ELR (cell line): ENCODE measurements around the gene BDNF.

Experiments used
- DNase-seq: peaks from one replicate; pipeline ENCODE4 v3.0.0-alpha.2; 2015; ENCODE audit warnings: low read depth

Gene BDNF

DNA sequence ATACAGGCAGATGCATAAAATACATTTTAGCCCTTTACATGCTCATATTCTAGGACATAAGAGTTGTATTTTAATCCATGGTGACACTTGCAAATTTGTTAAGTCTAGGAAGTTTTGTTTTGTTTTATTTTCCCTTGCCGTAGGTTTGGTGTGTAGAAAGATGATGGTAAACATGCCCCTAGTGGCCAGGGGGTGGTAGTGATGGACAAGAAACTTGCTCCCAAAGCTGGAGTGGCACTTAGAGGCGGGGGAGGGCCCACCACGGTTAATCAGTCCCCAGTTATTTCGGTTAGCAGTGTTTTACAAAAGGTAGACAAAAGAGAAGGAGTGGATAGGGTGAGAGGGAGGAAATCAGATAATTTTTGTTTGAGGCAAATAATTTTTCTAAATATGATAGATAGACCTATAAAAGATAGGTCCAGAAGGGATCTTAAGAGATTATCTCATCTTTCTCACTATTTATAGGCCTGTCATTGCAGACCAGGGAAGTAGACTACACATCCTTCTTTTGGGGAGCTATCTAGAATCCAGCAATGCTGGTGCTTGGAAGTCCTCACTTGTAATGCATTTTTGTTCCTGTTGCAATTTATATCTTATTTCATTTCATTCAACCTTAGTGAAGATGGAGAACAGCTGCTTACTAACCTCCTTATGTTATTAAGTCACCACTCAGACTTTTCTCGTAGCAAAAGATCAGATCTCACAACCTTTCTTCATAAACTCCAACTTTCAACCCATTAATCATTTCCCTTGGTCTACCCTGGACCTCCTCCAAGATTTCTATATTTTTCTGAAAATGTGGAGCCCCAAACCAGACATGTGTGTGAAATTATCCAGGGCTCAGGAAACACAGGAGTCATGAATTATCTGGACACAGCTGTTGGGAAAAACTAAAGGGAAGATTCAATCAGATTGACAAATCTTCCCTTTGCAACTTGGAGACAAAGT, 5.9 kb upstream of the BDNF start:
- peak; percentile 55 for DNase-seq

GRCh38 chr11:27703481-27703880, 3.2 kb upstream of the BDNF start:
- DNase-seq: peak; percentile 75

- DNase-seq: no peak
Observed at GRCh38 chr11:27702811-27703210, 2.6 kb upstream of the BDNF start.

DNA sequence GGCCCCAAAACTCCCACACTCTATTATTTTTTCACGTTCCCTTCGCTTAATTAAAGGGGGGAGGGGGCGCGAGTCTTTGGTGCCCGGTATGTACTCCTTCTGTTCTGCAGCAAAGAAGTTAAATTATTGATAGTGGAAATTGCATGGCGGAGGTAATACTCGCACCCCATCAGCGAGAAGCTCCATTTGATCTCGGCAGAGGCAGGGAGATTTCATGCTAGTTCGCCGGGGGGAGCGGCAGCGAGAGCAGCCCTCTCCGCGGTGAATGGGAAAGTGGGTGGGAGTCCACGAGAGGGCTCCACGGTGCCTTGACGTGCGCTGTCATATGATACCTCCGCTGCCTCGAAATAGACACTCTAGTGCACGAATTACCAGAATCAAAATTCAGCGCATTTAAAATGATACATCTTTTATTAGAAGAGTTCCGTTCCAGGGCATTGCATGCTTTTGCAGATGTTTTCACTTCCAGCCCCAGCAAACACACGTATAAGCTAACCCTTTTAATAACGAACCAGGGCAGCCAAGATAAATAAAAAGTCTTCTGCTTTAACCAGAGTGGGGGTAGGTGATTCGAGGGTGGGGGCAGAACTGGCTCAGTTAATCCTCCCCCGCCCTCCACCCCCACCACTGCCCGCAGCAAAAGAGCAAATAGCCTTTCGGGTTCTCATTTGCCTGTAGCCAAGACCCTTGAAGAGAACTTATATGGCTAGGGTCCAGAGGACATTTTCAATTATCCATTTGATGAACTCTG, 1.3 kb upstream of the BDNF start:
- DNase-seq: peak; percentile 84

DNA sequence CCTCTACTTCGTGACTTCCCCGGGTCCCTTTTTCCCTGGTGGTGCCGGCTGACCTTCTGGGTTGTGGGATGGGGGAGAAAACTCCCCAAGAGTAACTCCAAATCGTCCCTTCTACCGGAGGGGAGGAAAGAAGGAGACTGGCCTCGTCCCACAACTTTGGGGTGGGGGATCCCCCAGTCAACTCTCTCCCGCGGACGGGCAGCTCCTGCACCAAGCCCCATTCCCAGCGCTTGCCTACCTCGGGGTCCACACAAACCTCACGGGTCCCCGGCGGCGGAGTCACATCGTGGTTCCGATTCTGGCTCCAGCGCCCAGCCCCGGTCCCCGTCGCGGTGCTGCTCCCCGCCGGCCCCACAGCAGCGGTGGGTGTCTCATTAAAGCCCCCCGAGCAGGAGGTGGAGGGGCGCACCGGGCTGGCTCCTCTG, 317 bp downstream of the BDNF start:
- DNase-seq: peak; percentile 28

GRCh38 chr11:27699242-27699925, 871 bp downstream of the BDNF start:
- peak; percentile 64 for DNase-seq

- DNase-seq: peak; percentile 92
Observed at GRCh38 chr11:27698872-27699241, 1.4 kb downstream of the BDNF start.

GRCh38 chr11:27697679-27698275, 2.5 kb downstream of the BDNF start:
- peak; percentile 27 for DNase-seq

DNA sequence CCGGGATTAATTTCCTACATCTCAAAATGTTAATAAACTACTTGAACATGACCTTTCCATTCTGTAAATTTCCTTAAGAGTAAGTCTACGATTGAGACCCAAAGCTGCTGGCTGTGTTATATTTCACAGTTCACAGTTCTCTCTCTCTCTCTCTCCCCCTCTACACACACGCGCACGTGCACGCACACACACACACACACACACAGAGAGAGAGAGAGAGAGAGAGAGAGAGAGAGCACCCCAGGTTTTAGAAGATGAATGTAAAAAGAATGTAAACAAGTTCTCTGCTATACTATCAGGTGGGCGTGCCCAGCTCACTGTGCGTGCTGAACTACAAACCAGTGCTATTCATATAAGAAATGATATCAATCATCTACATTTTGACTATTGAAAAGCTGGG, 3.3 kb downstream of the BDNF start:
- DNase-seq: peak; percentile 80

DNA sequence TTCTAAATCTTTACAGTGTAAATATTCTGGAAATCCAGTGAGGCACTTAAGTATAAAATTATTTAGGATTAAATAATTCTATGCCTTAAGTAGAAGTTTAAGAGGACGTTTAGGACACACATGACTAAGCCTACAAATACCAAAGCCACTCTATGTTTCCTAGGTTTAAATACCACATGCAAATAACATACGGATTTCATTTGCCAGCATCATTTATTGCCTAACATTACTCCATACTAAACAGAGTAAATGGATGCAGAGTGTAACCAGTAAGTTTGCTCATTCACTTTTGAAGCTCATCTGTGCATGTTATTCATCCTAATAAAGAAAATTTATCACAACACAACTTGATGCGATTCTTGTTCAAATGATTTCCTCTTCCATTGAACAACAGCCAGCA, 4.1 kb downstream of the BDNF start:
- DNase-seq: peak; percentile 50

GRCh38 chr11:27694992-27695391, 5.3 kb downstream of the BDNF start:
- DNase-seq: peak; percentile 49

- DNase-seq: no peak
Observed at GRCh38 chr11:27693398-27693797, 6.9 kb downstream of the BDNF start.

GRCh38 chr11:27692781-27693180, 7.5 kb downstream of the BDNF start:
- no peak for DNase-seq

- DNase-seq: no peak
Observed at GRCh38 chr11:27688076-27688475, 12.2 kb downstream of the BDNF start.

DNA sequence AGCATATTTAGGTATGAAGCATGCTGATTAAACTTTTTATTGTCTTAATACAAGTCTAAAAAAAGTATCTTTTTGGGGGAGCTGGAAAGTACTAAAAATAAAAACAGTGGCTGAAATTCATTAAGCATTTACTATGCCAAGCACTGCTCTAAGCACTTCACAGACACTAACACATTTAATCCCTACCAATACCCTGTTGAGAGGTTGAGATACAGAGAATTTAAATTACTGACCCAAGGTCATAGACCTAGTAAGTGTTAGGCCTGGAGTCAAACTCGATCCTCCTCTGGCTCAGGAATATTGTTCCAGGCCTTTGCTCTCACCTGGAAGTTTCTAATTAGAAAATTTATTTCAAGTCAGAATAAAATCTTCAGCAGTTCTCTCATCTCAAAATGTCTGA, 18.6 kb downstream of the BDNF start:
- no peak for DNase-seq

DNA sequence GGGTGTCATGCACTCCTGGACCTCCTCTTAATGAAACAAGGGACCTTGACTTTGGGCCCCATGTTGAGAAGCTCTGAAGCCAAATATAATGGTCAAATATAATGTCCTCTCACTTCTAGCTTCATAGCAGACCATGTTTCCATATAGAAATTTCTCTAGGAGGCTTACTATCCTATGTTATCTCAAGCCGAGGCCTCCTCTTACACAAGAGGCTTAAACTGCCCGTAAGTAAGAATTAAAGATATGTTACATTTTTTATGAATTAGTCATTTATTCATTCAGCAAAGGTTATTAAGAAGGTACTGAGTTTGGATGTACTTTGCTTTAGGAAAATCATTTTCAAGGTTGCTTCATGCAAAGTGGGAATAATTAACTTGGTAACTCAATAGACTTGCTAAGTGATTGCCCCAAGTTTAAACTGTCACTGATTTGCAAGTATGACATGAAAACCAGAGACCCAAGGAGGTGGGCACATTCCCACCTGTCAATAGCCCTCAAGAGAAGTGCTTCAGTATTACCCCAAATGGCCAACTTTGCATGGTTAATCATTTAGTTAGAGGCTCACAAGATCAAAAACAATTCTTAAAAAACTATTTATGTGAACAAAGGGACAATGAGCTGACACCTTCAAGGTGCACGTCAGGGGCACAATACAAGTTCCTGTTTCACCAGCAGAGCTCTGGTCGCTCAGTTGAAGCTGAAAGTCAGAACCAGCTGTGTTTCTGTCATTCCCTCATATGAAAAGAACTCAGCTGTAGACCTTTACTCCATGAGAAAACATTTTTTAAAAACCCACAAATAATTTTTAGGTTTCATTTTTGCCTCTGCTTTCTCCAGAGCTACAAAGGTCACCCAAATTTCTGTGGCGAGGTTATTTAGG, 20.9 kb downstream of the BDNF start:
- DNase-seq: peak; percentile 29

DNA sequence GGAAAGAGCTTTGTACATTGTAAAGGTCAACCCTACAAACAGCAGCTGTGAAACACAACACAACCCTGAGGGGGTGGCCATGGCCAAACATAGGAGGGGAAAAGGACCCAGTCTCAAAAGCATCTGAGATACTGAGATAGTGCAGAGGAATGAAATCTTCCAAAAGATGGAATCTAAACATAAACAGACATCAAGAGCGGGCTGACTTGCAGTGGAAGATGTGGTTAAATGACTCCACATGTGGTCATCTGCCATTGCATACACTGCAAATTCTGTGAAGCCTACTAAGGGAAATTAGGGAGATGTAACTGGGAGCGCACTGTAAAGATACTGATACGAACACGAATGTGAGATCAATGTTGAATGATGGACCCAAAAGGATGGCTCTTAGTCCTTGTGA, 22.0 kb downstream of the BDNF start:
- DNase-seq: peak; percentile 78

DNA sequence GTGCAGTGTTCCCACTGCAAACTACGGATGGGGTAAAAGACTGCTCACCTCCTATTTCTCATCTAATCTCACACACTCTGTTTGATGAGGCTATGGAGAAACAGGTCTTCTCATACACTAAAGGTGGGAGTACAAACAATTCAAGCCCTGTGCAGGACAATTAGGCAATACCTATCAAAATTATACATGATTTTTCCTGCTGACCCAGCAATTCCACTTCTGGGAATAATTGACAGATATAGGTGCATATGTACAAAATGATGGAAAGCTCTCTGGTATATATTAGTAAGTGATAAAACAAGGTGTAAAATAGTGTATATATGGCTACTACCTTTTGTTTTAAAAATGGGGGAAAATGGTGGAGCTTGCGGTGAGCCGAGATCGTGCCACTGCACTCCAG, 23.1 kb downstream of the BDNF start:
- no peak for DNase-seq

GRCh38 chr11:27673979-27674663, 26.1 kb downstream of the BDNF start:
- no peak for DNase-seq

- DNase-seq: peak; percentile 46
Observed at GRCh38 chr11:27672836-27673464, 27.3 kb downstream of the BDNF start.
